GM12878 (cell line): Measurements from ENCODE around the gene MAP3K10. TPM values are rescaled to one million over a fixed set of nuclear protein-coding genes. Genes with fewer than 3 reads are reported as not detected.

ENCODE experiments used
- ATAC-seq: fragments of 200-7000 bp; cut with Tn5 transposase; 3 replicates; pipeline ENCODE4 v1.9.1; 2020; ENCODE audit warnings: mild to moderate bottlenecking, moderate library complexity
- BruUV-seq: library from RNA; stranded (reverse); fragments of 400-500 nt; replicated peaks from 2 replicates; lab custom pipeline; 2021; lab: Mats Ljungman, UMichigan
- CTCF ChIA-PET: fragments of 300-600 bp; sonication (Branson Sonifier 250); formaldehyde crosslinking; extraction: SDS; loops from one replicate; lab custom pipeline; 2021; ENCODE audit warnings: inconsistent platforms; lab: Yijun Ruan, JAX
- POLR2A ChIA-PET: fragments of 350-600 bp; formaldehyde crosslinking; extraction: SDS; loops from one replicate; lab custom pipeline; 2021; ENCODE audit warnings: inconsistent platforms; lab: Charles Lee
- RAD21 ChIA-PET: fragments of 300-600 bp; sonication (Branson Sonifier 250); formaldehyde crosslinking; loops from one replicate; lab custom pipeline; 2023; ENCODE audit warnings: antibody characterized with exemption; ENCODE audit not compliant: unreplicated experiment; lab: Charles Lee
- SMC1A ChIA-PET: fragments of 300-600 bp; sonication (Branson Sonifier 250); formaldehyde crosslinking; loops from one replicate; lab custom pipeline; 2023; ENCODE audit not compliant: unreplicated experiment, uncharacterized antibody; lab: Charles Lee
- DNase-seq: peaks from one replicate; pipeline ENCODE4 v3.0.0-alpha.2; 2011; ENCODE audit warnings: low read depth, low spot score
- FAIRE-seq: peaks from 3 replicates; lab custom pipeline; 2011; peaks lifted over from hg19 to GRCh38; lab: Jason Lieb, UNC
- H2AFZ ChIP-seq: 2 replicates; pipeline ENCODE4 v1.6.0; 2011; ENCODE audit warnings: low read depth, low read length, control low read depth; ENCODE audit not compliant: control insufficient read depth
- H3K27ac ChIP-seq: 2 replicates; pipeline ENCODE4 v1.5.1; 2011; ENCODE audit warnings: control low read depth; ENCODE audit not compliant: control insufficient read depth, insufficient read depth
- H3K27me3 ChIP-seq, 2 experiments: replicated peaks in 1 of 2; 2 replicates each; pipeline versions ENCODE4 v1.6.0 to v1.6.1; 2011; ENCODE audit warnings: low read length in 1 of 2; ENCODE audit not compliant: control insufficient read depth in 2 of 2, insufficient read depth in 2 of 2
- H3K36me3 ChIP-seq, 2 experiments: 2 replicates each; pipeline ENCODE4 v1.5.1; 2011; ENCODE audit warnings: low read length in 1 of 2; ENCODE audit not compliant: control insufficient read depth in 2 of 2, insufficient read depth in 2 of 2
- H3K4me1 ChIP-seq: 2 replicates; pipeline ENCODE4 v1.6.1; 2011; ENCODE audit warnings: mild to moderate bottlenecking, low read length, moderate library complexity, mixed read lengths; ENCODE audit not compliant: control insufficient read depth, insufficient read depth
- H3K4me2 ChIP-seq: 2 replicates; pipeline ENCODE4 v1.6.0; 2011; ENCODE audit warnings: control low read depth; ENCODE audit not compliant: control insufficient read depth, insufficient read depth
- H3K4me3 ChIP-seq: fragments of 200-600 bp; sonication (generic); 2 replicates; pipeline ENCODE4 v1.5.1; 2016
- H3K79me2 ChIP-seq: 2 replicates; pipeline ENCODE4 v1.6.0; 2011; ENCODE audit warnings: low read length; ENCODE audit not compliant: control insufficient read depth, insufficient read depth
- H3K9ac ChIP-seq: 2 replicates; pipeline ENCODE4 v1.8.0; 2011; ENCODE audit warnings: low read length, control low read depth, mixed read lengths; ENCODE audit not compliant: control insufficient read depth, insufficient read depth
- H3K9me3 ChIP-seq: replicated peaks from 3 replicates; pipeline ENCODE4 v1.5.1; 2011; ENCODE audit warnings: mild to moderate bottlenecking, low read length; ENCODE audit not compliant: control insufficient read depth, insufficient read depth
- H4K20me1 ChIP-seq: 2 replicates; pipeline ENCODE4 v1.6.0; 2011; ENCODE audit not compliant: control insufficient read depth, insufficient read depth
- BHLHE40 ChIP-seq, 2 experiments: fragments of 450-650 bp in 1 of 2; IDR thresholded peaks; 2 replicates each; pipeline ENCODE4 v1.6.1; 2011 to 2017; ENCODE audit warnings: low read depth in 2 of 2, borderline replicate concordance in 1 of 2, improper control_type of control experiment in 1 of 2, low read length in 1 of 2, mild to moderate bottlenecking in 1 of 2
- CBFB ChIP-seq: IDR thresholded peaks from 2 replicates; pipeline ENCODE4 v1.6.1; 2016; ENCODE audit warnings: antibody characterized with exemption, low read depth
- E2F4 ChIP-seq: IDR thresholded peaks from 2 replicates; pipeline ENCODE4 v1.6.1; 2012; ENCODE audit warnings: low read depth, low read length, improper control_type of control experiment
- E4F1 ChIP-seq: fragments of 450-650 bp; IDR thresholded peaks from 2 replicates; pipeline ENCODE4 v1.6.1; 2018; ENCODE audit warnings: borderline replicate concordance, mild to moderate bottlenecking; ENCODE audit not compliant: partially characterized antibody
- IKZF2 ChIP-seq, 2 experiments: fragments of 450-650 bp; IDR thresholded peaks; 2 replicates each; pipeline ENCODE4 v1.6.1; 2017; ENCODE audit warnings: mild to moderate bottlenecking in 2 of 2, moderate library complexity in 2 of 2
- MTA3 ChIP-seq: IDR thresholded peaks from 2 replicates; pipeline ENCODE4 v1.6.1; 2012; ENCODE audit warnings: low read length, inconsistent platforms, borderline replicate concordance
- NFYB ChIP-seq: IDR thresholded peaks from 2 replicates; pipeline ENCODE4 v1.6.1; 2011; ENCODE audit warnings: low read depth, mild to moderate bottlenecking, low read length, improper control_type of control experiment, moderate library complexity; ENCODE audit not compliant: insufficient read depth
- NR2F1 ChIP-seq: fragments of 450-650 bp; conservative IDR thresholded peaks from 2 replicates; pipeline ENCODE4 v1.6.1; 2017; ENCODE audit warnings: mild to moderate bottlenecking
- POLR2A ChIP-seq: IDR thresholded peaks from 2 replicates; pipeline ENCODE4 v1.6.1; 2011; ENCODE audit warnings: low read depth, mild to moderate bottlenecking, low read length
- RB1 ChIP-seq: fragments of 450-650 bp; formaldehyde crosslinking; IDR thresholded peaks from 2 replicates; pipeline ENCODE4 v1.6.1; 2017; ENCODE audit warnings: mild to moderate bottlenecking, borderline replicate concordance
- SMAD5 ChIP-seq: IDR thresholded peaks from 2 replicates; pipeline ENCODE4 v1.6.1; 2016; ENCODE audit warnings: antibody characterized with exemption, low read depth
- ZBTB4 ChIP-seq: fragments of 450-650 bp; formaldehyde crosslinking; IDR thresholded peaks from 2 replicates; pipeline ENCODE4 v1.4.0; 2022; ENCODE audit warnings: mild to moderate bottlenecking, moderate library complexity
- WGBS: methylation state at CpG from one replicate; pipeline ENCODE4 v1.1.6; 2016; ENCODE audit warnings: low lambda C conversion rate; ENCODE audit not compliant: insufficient replicate concordance, insufficient coverage; ENCODE audit errors: missing lambda C conversion rate; 5-methylcytosine and 5-hydroxymethylcytosine counted together
- in situ Hi-C: fragments of 300-500 bp; cut with MboI; formaldehyde crosslinking; loops from 9 replicates; pipeline ENCODE4 v1.14.3; 2018; ENCODE audit warnings: mixed read lengths
- intact Hi-C: fragments of 100-400 bp; cut with micrococcal nuclease; formaldehyde crosslinking; loops from one replicate; pipeline ENCODE4 v1.14.2; 2022; ENCODE audit not compliant: unreplicated experiment
- polyA plus RNA-seq, 11 experiments: library from polyadenylated mRNA; depleted of rRNA in 4 of 11; unstranded in 6 of 11; stranded (reverse) in 5 of 11; fragments of >200 nt; fragmentation: Nextera tagmentation in 4 of 11; fragmentation: Illumina TruSeq in 1 of 11; extraction: Ambion mirVana in 4 of 11; extraction: Trizol in 1 of 11; gene quantifications; 1 replicate in 1 of 11; 2 replicates in 10 of 11; pipeline versions ENCODE4 v1.2.1 to v1.2.3, GENCODE V29; 2011 to 2016; ENCODE audit warnings: inconsistent platforms in 2 of 11, missing spikeins in 2 of 11, low read depth in 1 of 11
- total RNA-seq, 4 experiments: library from RNA; depleted of rRNA in 3 of 4; stranded (reverse); fragments of >200 nt in 3 of 4; fragmentation: Illumina TruSeq in 1 of 4; extraction: Trizol in 1 of 4; gene quantifications; 2 replicates each; pipeline versions ENCODE4 v1.2.1 to v1.2.3, GENCODE V29; 2013 to 2021
- TF ChIP-seq, protein P1 (sequence below): fragments of 450-650 bp; IDR thresholded peaks from 2 replicates; pipeline ENCODE4 v1.6.1; 2018; ENCODE audit warnings: mild to moderate bottlenecking, low read depth, moderate library complexity; ENCODE audit not compliant: partially characterized antibody
- TF ChIP-seq, protein P2 (sequence below): IDR thresholded peaks from 2 replicates; pipeline ENCODE4 v1.6.1; 2012; ENCODE audit warnings: low read depth, low read length, improper control_type of control experiment

MAP3K10 gene
- total and polyA plus RNA-seq, 10 of the 15 experiments (the other 5 are each of a cell fraction or from before 2014, with no cell fraction given): 0.11 to 16.6 (median 2.6) TPM

- intact Hi-C loops (no loop called here), in situ Hi-C loops (no loop called here)
- 56% methylated on average over 1 of the region's 1 CpG for WGBS
- DNase-seq: no peak
- Histone ChIP-seq H3K4me1 (no peaks in the 10 kb centered on the region), H3K27ac (no peak overlapping the region), H3K9ac (no peak overlapping the region), H3K4me3 (no peak overlapping the region), H3K4me2 (no peak overlapping the region), H4K20me1 (no peaks in the 10 kb centered on the region), H3K79me2 (no peaks in the 10 kb centered on the region), H3K27me3 (no peaks in the 10 kb centered on the region), H3K36me3 (no peaks in the 10 kb centered on the region), H3K9me3 (no peaks in the 10 kb centered on the region), H2AFZ (no peak overlapping the region)
- no peak for FAIRE-seq
- RAD21 ChIA-PET: no interaction called here
- no TSS peak for BruUV-seq
- SMC1A ChIA-PET: no interaction called here
- POLR2A ChIA-PET: interaction anchor here (0.6 kb wide), 1 partner anchor 1371 kb away, joined by 5 read pairs; no protein-coding TSS in a partner anchor
- ATAC-seq: no peak
- CTCF ChIA-PET: interaction anchor here (0.6 to 1.1 kb wide), 2 partner anchors 45 to 363 kb away, joined by 3 read pairs; no protein-coding TSS in a partner anchor
- TF ChIP-seq E2F4 (no peak), POLR2A (no peak), E4F1 (no peak), RB1 (no peak), IKZF2 (IDR thresholded peaks at IDR 0.05) (no peak), CBFB (no peak), SMAD5 (no peak), NFYB (no peak), NR2F1 (no peak), BHLHE40 (IDR thresholded peaks at IDR 0.05; ENCODE audit: borderline replicate concordance in 1 of 2, low read depth in 2 of 2, low read length in 1 of 2) (no peak), MTA3 (no peak), ZBTB4 (CRISPR knock-in tag) (no peak)
- TF ChIP-seq, protein P1, sequence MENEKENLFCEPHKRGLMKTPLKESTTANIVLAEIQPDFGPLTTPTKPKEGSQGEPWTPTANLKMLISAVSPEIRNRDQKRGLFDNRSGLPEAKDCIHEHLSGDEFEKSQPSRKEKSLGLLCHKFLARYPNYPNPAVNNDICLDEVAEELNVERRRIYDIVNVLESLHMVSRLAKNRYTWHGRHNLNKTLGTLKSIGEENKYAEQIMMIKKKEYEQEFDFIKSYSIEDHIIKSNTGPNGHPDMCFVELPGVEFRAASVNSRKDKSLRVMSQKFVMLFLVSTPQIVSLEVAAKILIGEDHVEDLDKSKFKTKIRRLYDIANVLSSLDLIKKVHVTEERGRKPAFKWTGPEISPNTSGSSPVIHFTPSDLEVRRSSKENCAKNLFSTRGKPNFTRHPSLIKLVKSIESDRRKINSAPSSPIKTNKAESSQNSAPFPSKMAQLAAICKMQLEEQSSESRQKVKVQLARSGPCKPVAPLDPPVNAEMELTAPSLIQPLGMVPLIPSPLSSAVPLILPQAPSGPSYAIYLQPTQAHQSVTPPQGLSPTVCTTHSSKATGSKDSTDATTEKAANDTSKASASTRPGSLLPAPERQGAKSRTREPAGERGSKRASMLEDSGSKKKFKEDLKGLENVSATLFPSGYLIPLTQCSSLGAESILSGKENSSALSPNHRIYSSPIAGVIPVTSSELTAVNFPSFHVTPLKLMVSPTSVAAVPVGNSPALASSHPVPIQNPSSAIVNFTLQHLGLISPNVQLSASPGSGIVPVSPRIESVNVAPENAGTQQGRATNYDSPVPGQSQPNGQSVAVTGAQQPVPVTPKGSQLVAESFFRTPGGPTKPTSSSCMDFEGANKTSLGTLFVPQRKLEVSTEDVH: no peak
- TF ChIP-seq, protein P2, sequence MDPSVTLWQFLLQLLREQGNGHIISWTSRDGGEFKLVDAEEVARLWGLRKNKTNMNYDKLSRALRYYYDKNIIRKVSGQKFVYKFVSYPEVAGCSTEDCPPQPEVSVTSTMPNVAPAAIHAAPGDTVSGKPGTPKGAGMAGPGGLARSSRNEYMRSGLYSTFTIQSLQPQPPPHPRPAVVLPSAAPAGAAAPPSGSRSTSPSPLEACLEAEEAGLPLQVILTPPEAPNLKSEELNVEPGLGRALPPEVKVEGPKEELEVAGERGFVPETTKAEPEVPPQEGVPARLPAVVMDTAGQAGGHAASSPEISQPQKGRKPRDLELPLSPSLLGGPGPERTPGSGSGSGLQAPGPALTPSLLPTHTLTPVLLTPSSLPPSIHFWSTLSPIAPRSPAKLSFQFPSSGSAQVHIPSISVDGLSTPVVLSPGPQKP: no peak
Measured at GRCh38 chr19:40184273-40184672, 7.0 kb upstream of the MAP3K10 start.
